Lower leg skin (tissue), 4 donors: ENCODE results near the gene RASSF9. TPM values are rescaled to one million over a fixed set of nuclear protein-coding genes. Genes with fewer than 3 reads are reported as not detected.

Source experiments
- DNase-seq, 2 donors: peaks; one replicate each; pipeline ENCODE4 v3.0.0-alpha.2; 2019; ENCODE audit warnings: low spot score in 2 of 2
- H3K4me3 ChIP-seq: fragments of 200-600 bp; sonication (generic); 2 replicates; pipeline ENCODE4 v1.5.1; 2017; ENCODE audit warnings: mild to moderate bottlenecking, low read depth; ENCODE audit not compliant: poor library complexity, severe bottlenecking
- CTCF ChIP-seq, 3 donors: fragments of 450-650 bp; IDR thresholded peaks; one replicate each; pipeline ENCODE4 v1.5.1; 2016; ENCODE audit warnings: antibody characterized with exemption in 3 of 3, mild to moderate bottlenecking in 3 of 3, moderate library complexity in 2 of 3
- POLR2A ChIP-seq, 2 donors: fragments of 450-650 bp; IDR thresholded peaks; one replicate each; pipeline ENCODE4 v1.6.1; 2016 to 2017; ENCODE audit warnings: antibody characterized with exemption in 2 of 2, mild to moderate bottlenecking in 1 of 2, moderate library complexity in 1 of 2
- WGBS, 2 donors: methylation state at CpG; one replicate each; pipeline ENCODE4 v1.1.5; 2018; 5-methylcytosine and 5-hydroxymethylcytosine counted together
- intact Hi-C: fragments of 100-400 bp; cut with DNase I; formaldehyde crosslinking; loops from one replicate; pipeline ENCODE4 v1.15.0; 2023; ENCODE audit warnings: low total_unique reads
- total RNA-seq, 4 donors: library from RNA; depleted of rRNA; stranded (reverse); fragments of >200 nt; gene quantifications; one replicate each; pipeline ENCODE4 v1.1.0, GENCODE V29; 2016

Gene RASSF9
- total RNA-seq, 4 donors from 2014 or later, result 1.8 to 4.6 (median 2.2) TPM

DNA sequence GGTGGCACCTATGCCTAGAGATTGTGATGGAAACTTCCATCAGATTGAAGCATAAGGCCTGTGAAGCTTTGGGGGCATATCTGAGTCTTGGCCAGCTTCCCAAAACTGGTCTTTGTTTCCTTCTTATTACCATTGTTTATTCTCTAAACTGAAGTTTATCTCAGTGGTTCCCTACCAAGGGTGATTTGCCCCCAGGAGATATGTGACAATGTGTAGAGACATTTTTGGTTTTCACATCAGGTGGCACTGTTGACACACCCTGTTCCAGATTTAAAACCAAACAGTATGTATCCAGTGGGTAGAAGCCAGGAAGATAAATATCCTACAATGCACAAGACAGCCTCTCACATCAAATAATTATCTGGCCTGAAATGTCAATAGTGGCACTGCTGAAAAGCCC is 22.1 kb downstream of the RASSF9 start:
- DNase-seq, result no peak
- no peak overlapping the region for H3K4me3 ChIP-seq
- TF ChIP-seq CTCF (IDR thresholded peaks at IDR 0.05) (no peak), POLR2A (IDR thresholded peaks at IDR 0.05) (no peak)
- intact Hi-C loops, result no loop called here

DNA sequence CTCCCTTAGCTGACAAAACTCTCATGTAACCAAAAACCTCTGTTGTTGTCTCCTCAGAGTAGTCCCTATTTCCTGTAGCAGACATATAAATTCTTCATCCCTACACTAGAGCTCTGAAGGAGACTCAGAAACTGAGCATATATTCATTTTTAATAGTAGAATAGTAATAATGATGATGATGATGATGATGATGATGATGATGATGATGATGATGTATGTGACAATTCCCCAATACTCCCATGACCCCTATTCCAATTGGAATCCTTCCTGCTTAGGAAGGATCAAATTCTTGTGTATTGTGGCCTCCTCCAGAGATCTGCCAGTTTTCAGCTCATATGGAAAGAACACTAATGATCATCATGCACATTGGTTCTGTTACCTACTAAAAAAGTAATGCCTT is 26.7 kb downstream of the RASSF9 start:
- TF ChIP-seq POLR2A (IDR thresholded peaks at IDR 0.05) (no peak), CTCF (IDR thresholded peaks at IDR 0.05) (no peak)
- intact Hi-C loops, result no loop called here
- no peak for DNase-seq

GRCh38 chr12:85807730-85808129 is 28.5 kb downstream of the RASSF9 start:
- intact Hi-C loops, result no loop called here
- TF ChIP-seq POLR2A (IDR thresholded peaks at IDR 0.05) (no peak), CTCF (IDR thresholded peaks at IDR 0.05) (no peak)
- H3K4me3 ChIP-seq, result no peak overlapping the region
- DNase-seq, result no peak

More for the DNA sequence above, 26.7 kb downstream of the RASSF9 start:
- no peak overlapping the region for H3K4me3 ChIP-seq

DNA sequence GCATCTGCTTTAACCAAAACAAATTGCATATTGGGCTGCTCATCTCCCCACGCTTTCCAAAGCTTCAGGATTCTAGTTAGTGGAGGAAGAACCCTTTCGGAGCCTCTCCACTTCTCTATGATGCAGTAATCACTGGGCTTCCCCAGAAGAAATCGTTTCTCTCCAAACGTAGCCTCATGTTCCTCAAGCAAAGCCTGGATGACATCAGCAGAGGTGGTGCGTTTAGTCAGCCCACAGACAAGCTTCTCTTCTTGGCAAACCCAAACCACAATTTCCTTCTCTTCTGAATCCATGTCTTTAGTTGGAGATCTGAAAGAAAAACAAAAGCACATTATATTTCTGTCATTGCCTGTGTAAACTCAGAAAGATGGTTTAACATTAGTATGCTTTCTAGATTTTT is 30.6 kb downstream of the RASSF9 start:
- intact Hi-C loops, result no loop called here
- no peak for DNase-seq
- 42 to 68% methylated on average over 5 of the region's 5 CpGs for WGBS, 2 donors
- TF ChIP-seq POLR2A (IDR thresholded peaks at IDR 0.05), result no peak
- no peak for TF ChIP-seq CTCF (IDR thresholded peaks at IDR 0.05)
- no peak overlapping the region for H3K4me3 ChIP-seq

DNA sequence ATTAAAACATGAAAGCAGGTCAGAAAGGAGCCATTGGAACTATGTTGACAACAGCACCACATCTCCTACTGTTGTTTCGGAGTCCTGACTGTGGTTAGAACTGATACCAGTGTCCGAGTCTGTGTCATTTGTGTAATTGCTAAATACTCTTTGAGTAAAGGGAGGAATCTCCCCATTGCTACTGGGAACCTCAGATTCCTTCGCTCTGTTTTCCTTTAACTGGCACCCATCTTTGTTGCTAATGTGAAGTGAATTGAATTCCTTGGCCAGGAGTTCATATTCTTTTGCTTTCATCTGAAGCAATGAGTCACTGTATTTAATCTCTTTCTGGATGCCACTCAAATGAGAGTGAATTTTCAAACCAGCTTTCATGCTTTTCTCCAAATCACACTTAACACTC is 31.5 kb downstream of the RASSF9 start:
- no peak for DNase-seq
- TF ChIP-seq CTCF (IDR thresholded peaks at IDR 0.05), result no peak
- no peak for TF ChIP-seq POLR2A (IDR thresholded peaks at IDR 0.05)
- H3K4me3 ChIP-seq, result no peak overlapping the region
- intact Hi-C loops, result no loop called here
- WGBS, 2 donors, result 45 to 46% methylated on average over 3 of the region's 3 CpGs

GRCh38 chr12:85803923-85804322 is 32.3 kb downstream of the RASSF9 start:
- TF ChIP-seq CTCF (IDR thresholded peaks at IDR 0.05) (no peak), POLR2A (IDR thresholded peaks at IDR 0.05) (no peak)

More at GRCh38 chr12:85803923-85804322, 32.3 kb downstream of the RASSF9 start:
- intact Hi-C loops, result no loop called here
- no peak overlapping the region for H3K4me3 ChIP-seq
- WGBS, 2 donors, result 32 to 40% methylated on average over 2 of the region's 2 CpGs
- DNase-seq, result no peak
